ENCODE data around the gene C1orf87. TPM values are rescaled to one million over a fixed set of nuclear protein-coding genes. Genes with fewer than 3 reads are reported as not detected.

C1orf87 gene
- total RNA-seq (2014; rRNA removed; shearing (Covaris generic)), result not detected in 2 replicates
- not detected in 2 replicates for polyA plus RNA-seq (2015; cell fraction: cytosol; rRNA removed)
- polyA plus RNA-seq (2015; cell fraction: nucleus; rRNA removed), result not detected in 2 replicates

GRCh38 chr1:60073605-60074278, at the start of gene C1orf87:
Gene C1orf87 (minus strand): TSS chr1:60073770. CDS start chr1:60072643, 1,127 bp downstream.
- no peak for DNase-seq (ENCODE audit: low read depth, low spot score)
- in situ Hi-C loops (cut with HindIII; ENCODE audit: low pct_unique_long_range_greater_than_20kb, low sequenced_read_pairs), result no loop called here

DNA sequence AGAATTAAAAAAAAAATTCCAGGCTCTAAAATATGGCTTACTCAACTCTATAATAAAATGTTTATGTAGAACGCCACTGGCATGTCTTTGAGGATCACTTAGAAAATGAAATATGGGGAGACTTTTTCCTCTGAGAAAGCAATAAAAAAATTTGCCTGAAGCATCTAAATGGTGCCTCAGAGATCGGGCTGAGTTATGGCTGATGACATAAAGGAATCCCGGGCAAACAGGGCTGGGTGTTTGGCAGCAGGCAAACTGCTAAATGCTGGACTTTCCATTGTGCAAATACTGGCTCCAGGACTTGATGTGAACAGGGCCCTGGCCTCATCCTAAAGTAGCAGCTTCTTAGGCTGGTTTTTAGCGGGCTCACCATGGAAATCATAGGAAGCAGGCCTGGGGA, 44.5 kb upstream of the C1orf87 start:
- no peak for DNase-seq (ENCODE audit: low read depth, low spot score)
- in situ Hi-C loops (cut with HindIII; ENCODE audit: low pct_unique_long_range_greater_than_20kb, low sequenced_read_pairs), result no loop called here

DNA sequence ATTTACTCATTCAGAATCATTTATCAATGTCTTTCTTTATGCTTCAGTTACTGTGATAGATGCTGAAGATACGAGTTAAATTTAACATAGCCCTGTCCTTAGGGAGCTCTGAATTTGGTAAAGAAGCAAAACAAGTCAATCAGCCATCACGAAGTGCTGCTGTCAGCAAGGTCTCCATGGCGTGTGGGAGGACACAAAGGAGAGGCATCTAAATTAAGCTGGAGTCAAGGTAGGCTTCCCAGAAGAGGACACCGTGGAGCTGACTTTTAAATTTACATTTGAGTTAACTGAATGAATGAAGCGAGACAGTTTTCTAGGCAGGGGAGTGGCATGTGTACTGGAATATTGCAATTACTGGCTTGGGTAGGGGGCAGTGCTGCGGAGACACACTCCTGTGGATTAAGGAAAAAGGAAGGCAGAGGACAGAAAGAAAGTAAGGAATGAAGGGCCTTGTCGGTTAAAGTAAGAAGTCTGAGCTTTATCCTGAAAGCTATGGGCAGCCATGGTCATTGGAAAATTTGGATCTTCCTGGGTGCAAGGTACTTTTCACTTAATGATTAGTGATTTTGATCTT, 41.3 kb upstream of the C1orf87 start:
- in situ Hi-C loops (cut with HindIII; ENCODE audit: low pct_unique_long_range_greater_than_20kb, low sequenced_read_pairs), result no loop called here
- DNase-seq (ENCODE audit: low read depth, low spot score), result no peak

DNA sequence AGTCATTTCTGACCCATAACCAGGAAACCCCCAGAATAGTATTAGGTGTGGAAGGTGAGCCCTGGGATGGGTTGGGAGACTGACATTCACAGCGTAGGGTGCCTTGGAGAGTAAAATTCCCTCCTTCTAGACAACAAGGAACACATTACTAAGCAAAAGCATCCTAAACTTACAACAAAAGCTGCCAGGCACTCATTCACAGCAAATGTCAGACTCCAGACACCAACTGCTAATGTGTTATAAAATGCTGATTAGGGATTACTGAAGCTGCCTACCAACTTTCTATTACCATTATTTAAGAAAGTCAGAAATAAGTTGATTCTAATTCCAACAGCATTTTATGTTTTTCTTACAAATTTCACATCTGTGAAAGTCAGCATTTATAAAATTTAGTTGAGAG, 40.0 kb upstream of the C1orf87 start:
- in situ Hi-C loops (cut with HindIII; ENCODE audit: low pct_unique_long_range_greater_than_20kb, low sequenced_read_pairs), result no loop called here
- DNase-seq (ENCODE audit: low read depth, low spot score), result no peak

- in situ Hi-C loops (cut with HindIII; ENCODE audit: low pct_unique_long_range_greater_than_20kb, low sequenced_read_pairs), result no loop called here
- no peak for DNase-seq (ENCODE audit: low read depth, low spot score)
Measured at GRCh38 chr1:60113028-60113427, 39.5 kb upstream of the C1orf87 start.

- in situ Hi-C loops (cut with HindIII; ENCODE audit: low pct_unique_long_range_greater_than_20kb, low sequenced_read_pairs), result no loop called here
- DNase-seq (ENCODE audit: low read depth, low spot score), result no peak
Measured at GRCh38 chr1:60111716-60112115, 38.1 kb upstream of the C1orf87 start.

DNA sequence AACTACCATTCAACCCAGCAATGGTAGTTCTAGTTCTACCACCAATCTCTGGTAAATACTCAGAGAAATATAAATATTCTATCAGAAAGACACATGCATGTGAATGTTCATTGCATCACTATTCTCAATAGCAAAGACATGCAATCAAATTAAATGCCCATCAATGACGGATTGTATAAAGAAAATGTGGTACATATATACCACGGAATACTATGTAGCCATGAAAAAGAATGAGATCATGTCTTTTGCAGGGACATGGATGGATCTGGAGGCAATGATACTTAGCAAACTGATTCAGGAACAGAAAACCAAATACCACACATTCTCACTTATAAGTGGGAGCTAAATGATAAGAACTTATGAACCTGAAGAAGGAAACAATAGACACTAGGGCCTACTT, 37.5 kb upstream of the C1orf87 start:
- no peak for DNase-seq (ENCODE audit: low read depth, low spot score)
- in situ Hi-C loops (cut with HindIII; ENCODE audit: low pct_unique_long_range_greater_than_20kb, low sequenced_read_pairs), result no loop called here

DNA sequence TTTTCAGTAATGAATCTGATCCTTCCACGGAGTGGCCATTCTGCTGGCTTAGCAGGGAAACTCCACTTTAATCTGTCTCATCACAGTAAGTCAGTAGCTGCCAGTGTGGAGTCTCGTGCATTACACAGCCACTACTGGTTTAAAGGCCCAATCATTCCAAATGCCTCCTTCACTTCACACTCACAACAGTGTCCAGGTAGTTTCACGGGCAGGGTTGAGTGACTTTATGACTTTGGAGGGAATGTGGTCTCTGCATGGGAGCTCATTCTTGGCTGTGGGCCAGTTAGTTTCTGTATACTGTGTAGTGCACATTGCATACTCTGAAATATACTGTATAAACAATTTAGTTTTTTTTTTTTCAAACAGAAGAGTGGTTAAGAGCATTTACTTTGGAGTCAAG, 34.6 kb upstream of the C1orf87 start:
- no peak for DNase-seq (ENCODE audit: low read depth, low spot score)
- in situ Hi-C loops (cut with HindIII; ENCODE audit: low pct_unique_long_range_greater_than_20kb, low sequenced_read_pairs), result no loop called here

GRCh38 chr1:60103186-60103585, 29.6 kb upstream of the C1orf87 start:
- in situ Hi-C loops (cut with HindIII; ENCODE audit: low pct_unique_long_range_greater_than_20kb, low sequenced_read_pairs), result no loop called here
- peak; percentile 44 for DNase-seq (ENCODE audit: low read depth, low spot score)

GRCh38 chr1:60102267-60103061, 28.9 kb upstream of the C1orf87 start:
- in situ Hi-C loops (cut with HindIII; ENCODE audit: low pct_unique_long_range_greater_than_20kb, low sequenced_read_pairs), result no loop called here
- DNase-seq (ENCODE audit: low read depth, low spot score), result no peak

- DNase-seq (ENCODE audit: low read depth, low spot score), result no peak
- in situ Hi-C loops (cut with HindIII; ENCODE audit: low pct_unique_long_range_greater_than_20kb, low sequenced_read_pairs), result no loop called here
Measured at GRCh38 chr1:60101516-60101915, 27.9 kb upstream of the C1orf87 start.

GRCh38 chr1:60091195-60091715, 17.7 kb upstream of the C1orf87 start:
- in situ Hi-C loops (cut with HindIII; ENCODE audit: low pct_unique_long_range_greater_than_20kb, low sequenced_read_pairs), result no loop called here
- no peak for DNase-seq (ENCODE audit: low read depth, low spot score)

GRCh38 chr1:60090655-60091054, 17.1 kb upstream of the C1orf87 start:
- in situ Hi-C loops (cut with HindIII; ENCODE audit: low pct_unique_long_range_greater_than_20kb, low sequenced_read_pairs), result no loop called here
- no peak for DNase-seq (ENCODE audit: low read depth, low spot score)

DNA sequence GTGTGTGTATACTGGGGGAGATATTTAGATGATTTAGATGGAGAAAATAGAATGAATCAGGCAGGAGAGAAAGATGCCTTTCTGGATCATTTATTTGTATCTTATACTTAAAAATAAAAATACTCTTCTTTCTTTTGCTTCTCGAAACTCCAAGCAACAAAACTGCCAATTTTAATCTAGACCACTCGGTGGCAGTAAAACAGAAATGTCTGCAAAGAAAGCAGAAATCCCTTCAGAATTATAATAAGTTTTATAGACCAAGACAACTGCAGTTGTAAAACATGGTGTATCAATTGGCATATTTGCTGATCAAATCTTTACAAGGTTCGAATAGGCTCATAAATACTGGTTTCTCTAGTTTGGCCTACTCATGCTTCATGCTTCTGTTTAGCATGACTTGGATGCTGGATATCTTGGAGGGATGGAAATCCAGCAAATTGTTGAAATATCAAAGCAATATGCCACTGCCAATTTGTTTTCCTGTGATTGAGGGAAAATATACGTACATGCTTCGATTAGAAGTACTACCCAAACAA, 15.1 kb upstream of the C1orf87 start:
- in situ Hi-C loops (cut with HindIII; ENCODE audit: low pct_unique_long_range_greater_than_20kb, low sequenced_read_pairs), result no loop called here
- DNase-seq (ENCODE audit: low read depth, low spot score), result peak; percentile 6

DNA sequence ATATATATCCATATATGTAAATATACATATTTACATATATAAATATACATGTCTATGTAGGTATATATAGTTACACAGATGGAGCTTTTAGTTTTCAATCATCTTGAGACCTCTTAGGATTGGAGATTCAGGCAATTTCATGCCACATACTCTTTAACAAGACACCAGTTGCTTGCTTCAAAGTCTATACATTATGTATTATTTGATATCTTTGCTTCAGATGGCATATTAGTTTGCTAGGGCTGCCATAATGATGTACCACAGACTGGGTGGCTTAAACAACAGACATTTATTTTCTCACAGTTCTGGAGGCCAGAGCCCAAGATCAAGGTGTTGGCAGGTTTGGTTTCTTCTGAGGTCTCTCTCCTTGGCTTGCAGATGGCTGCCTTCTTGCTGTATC, 14.1 kb upstream of the C1orf87 start:
- in situ Hi-C loops (cut with HindIII; ENCODE audit: low pct_unique_long_range_greater_than_20kb, low sequenced_read_pairs), result no loop called here
- no peak for DNase-seq (ENCODE audit: low read depth, low spot score)

DNA sequence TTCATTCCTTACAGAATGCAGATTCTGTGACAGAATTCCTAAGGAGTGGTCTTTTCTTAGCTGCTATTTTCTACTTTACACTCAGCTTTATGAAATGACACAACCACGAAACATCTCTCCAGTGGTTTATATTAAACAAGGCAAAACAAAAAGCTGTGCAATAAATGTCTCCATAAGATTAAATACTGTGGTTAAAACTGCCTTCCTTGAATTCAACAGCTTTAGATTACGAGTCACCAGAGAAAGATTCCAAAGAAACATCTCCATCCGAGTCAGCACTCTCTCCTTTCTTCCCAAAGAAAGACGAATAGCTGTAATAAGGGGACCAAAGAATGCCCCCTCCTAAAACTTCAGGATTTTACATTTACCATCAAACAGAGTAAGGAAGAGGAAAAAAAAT, 4.6 kb upstream of the C1orf87 start:
- in situ Hi-C loops (cut with HindIII; ENCODE audit: low pct_unique_long_range_greater_than_20kb, low sequenced_read_pairs), result no loop called here
- DNase-seq (ENCODE audit: low read depth, low spot score), result no peak

DNA sequence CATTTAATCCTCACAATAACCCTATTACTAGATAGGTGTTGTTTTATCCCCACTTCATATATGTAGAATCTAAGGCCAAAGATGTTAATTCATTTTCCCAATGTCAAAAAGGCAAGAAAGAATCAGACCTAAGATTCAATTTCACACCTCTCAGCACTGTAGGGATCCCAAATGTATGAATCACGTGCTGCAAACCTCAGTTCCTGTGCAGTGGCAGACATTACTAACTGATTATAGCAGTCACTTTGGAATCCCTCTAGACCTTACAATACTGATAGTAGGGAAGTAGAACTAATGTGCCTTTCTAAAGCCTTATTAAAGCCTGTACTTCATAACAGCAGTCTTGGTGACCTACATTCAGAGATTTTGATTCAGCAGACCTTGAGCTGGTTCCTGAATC, 2.3 kb downstream of the C1orf87 start:
- in situ Hi-C loops (cut with HindIII; ENCODE audit: low pct_unique_long_range_greater_than_20kb, low sequenced_read_pairs), result no loop called here
- DNase-seq (ENCODE audit: low read depth, low spot score), result no peak

- in situ Hi-C loops (cut with HindIII; ENCODE audit: low pct_unique_long_range_greater_than_20kb, low sequenced_read_pairs), result no loop called here
- DNase-seq (ENCODE audit: low read depth, low spot score), result no peak
Measured at GRCh38 chr1:60069691-60070090, 3.9 kb downstream of the C1orf87 start.

All from SK-MEL-5 (cell line).